Progenitor cell of endocrine pancreas (in vitro differentiated cells): ENCODE data around the gene PTGDS. TPM values are rescaled to one million over a fixed set of nuclear protein-coding genes. Genes with fewer than 3 reads are reported as not detected.

Source experiments
- DNase-seq: peaks from one replicate; pipeline ENCODE4 v3.0.0; 2021; ENCODE audit warnings: low spot score; ENCODE audit not compliant: unreplicated experiment
- H3K27ac Mint-ChIP-seq: 2 replicates; pipeline ENCODE4 v1.8.0; 2021; ENCODE audit warnings: mild to moderate bottlenecking, moderate library complexity, mixed read lengths
- H3K27me3 Mint-ChIP-seq: 2 replicates; pipeline ENCODE4 v1.8.0; 2021; ENCODE audit warnings: mixed read lengths
- H3K36me3 Mint-ChIP-seq: 2 replicates; pipeline ENCODE4 v1.8.0; 2022; ENCODE audit warnings: mixed read lengths; ENCODE audit not compliant: insufficient read depth
- H3K4me1 Mint-ChIP-seq: 2 replicates; pipeline ENCODE4 v1.8.0; 2021; ENCODE audit warnings: low read depth, mixed read lengths
- H3K4me3 Mint-ChIP-seq: 2 replicates; pipeline ENCODE4 v1.8.0; 2021; ENCODE audit warnings: low read depth, mild to moderate bottlenecking, moderate library complexity, mixed read lengths
- H3K9me3 Mint-ChIP-seq: 2 replicates; pipeline ENCODE4 v1.8.0; 2021; ENCODE audit warnings: low read depth, mixed read lengths
- total RNA-seq: library from RNA; stranded (reverse); gene quantifications from 2 replicates; pipeline ENCODE4 v1.2.1, GENCODE V29; 2021
- TF ChIP-seq, protein P1 (sequence below): fragments of 200-600 bp; sonication (generic); IDR thresholded peaks from one replicate; pipeline ENCODE4 v1.5.0; 2021; ENCODE audit warnings: antibody characterized with exemption, mild to moderate bottlenecking; ENCODE audit not compliant: unreplicated experiment

Gene PTGDS
- total RNA-seq, 1 donor from 2014 or later: not detected

DNA sequence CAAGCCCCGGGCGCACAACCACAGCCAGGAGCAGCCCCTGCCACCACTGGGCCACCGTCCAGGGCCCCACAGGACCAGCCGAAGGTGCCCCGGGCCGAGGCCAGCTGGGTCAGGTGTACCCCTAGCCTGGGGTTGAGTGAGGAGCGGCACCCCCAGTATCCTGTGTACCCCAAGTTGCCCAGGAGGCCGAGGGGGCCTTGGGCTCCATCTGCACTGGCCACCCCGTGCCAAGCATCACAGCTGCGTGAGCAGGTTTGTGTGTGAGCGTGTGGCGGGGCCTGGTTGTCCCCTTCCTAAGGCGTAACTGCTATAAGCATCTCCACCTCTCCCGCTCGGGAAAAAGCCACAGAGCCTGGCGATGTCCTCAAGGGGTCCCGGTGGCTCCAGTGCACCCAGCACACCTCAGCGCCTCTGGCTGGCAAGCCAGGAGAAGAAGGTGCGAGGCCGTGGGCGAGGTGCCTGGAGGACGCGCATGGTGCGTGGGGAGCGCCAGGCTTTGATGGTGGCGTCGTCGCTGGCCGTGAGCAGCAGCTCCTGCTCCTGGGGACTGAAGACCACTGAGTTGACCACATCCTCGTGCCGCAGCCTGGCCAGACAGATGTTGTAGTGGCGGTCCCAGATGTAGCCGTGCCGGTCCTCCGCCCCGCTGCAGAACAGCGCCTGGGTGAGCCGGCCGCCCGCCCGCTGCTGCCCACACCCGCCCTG, 36.6 kb upstream of the PTGDS start:
- peaks cover 2% of the 10 kb centered on the region for H3K36me3 Mint-ChIP-seq
- H3K27me3 Mint-ChIP-seq: no peaks in the 10 kb centered on the region
- no peak overlapping the region for H3K4me3 Mint-ChIP-seq
- H3K9me3 Mint-ChIP-seq: no peaks in the 10 kb centered on the region
- H3K4me1 Mint-ChIP-seq: no peaks in the 10 kb centered on the region
- no peak overlapping the region for H3K27ac Mint-ChIP-seq
- TF ChIP-seq, protein P1, sequence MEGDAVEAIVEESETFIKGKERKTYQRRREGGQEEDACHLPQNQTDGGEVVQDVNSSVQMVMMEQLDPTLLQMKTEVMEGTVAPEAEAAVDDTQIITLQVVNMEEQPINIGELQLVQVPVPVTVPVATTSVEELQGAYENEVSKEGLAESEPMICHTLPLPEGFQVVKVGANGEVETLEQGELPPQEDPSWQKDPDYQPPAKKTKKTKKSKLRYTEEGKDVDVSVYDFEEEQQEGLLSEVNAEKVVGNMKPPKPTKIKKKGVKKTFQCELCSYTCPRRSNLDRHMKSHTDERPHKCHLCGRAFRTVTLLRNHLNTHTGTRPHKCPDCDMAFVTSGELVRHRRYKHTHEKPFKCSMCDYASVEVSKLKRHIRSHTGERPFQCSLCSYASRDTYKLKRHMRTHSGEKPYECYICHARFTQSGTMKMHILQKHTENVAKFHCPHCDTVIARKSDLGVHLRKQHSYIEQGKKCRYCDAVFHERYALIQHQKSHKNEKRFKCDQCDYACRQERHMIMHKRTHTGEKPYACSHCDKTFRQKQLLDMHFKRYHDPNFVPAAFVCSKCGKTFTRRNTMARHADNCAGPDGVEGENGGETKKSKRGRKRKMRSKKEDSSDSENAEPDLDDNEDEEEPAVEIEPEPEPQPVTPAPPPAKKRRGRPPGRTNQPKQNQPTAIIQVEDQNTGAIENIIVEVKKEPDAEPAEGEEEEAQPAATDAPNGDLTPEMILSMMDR: no peak
- DNase-seq: no peak

DNA sequence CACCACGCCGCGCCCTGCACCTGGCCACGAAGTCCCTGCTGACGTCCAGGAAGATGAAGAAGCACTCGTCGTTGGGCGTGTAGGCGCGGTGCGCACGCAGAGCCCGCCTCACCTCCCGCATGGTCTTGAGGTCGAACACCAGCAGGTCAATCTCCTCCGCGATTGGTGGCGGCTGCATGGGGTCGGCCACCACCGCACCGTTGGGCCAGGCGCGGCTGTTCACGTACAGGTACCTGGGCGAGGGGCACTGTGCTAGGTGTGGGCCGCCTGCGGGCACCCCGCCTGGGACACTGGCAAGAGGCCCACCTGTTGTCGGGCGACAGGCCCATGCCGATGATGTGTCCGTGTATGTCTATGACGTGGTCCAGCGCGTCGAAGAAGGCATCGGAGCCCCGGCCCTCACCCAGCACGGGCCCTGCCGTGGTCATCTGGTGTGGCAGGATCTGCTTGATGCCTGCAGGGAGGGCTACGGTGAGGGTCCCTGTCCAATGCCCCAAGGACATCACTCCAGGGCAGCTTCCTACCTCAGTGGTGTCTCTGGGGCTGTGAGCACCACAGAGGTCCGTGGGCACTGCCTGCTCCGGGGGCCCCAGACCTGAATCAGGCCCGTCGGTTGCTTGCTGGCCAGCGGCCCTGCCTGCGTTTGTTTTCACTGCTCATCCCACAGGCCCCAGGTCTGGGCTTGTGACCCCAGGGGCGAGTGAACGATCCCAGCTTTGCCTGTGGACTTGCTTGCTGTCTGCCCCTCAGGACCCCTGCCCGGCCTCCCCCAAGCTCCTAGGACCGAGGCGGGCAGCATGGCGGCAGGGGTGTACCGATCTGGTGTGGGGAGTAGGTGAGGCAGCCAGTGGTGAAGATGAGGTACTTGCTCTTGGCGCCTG, 35.8 kb upstream of the PTGDS start:
- no peaks in the 10 kb centered on the region for H3K4me1 Mint-ChIP-seq
- peaks cover 2% of the 10 kb centered on the region for H3K36me3 Mint-ChIP-seq
- no peak overlapping the region for H3K4me3 Mint-ChIP-seq
- no peak for DNase-seq
- TF ChIP-seq, protein P1: no peak
- H3K9me3 Mint-ChIP-seq: no peaks in the 10 kb centered on the region
- H3K27me3 Mint-ChIP-seq: no peaks in the 10 kb centered on the region
- H3K27ac Mint-ChIP-seq: no peak overlapping the region

DNA sequence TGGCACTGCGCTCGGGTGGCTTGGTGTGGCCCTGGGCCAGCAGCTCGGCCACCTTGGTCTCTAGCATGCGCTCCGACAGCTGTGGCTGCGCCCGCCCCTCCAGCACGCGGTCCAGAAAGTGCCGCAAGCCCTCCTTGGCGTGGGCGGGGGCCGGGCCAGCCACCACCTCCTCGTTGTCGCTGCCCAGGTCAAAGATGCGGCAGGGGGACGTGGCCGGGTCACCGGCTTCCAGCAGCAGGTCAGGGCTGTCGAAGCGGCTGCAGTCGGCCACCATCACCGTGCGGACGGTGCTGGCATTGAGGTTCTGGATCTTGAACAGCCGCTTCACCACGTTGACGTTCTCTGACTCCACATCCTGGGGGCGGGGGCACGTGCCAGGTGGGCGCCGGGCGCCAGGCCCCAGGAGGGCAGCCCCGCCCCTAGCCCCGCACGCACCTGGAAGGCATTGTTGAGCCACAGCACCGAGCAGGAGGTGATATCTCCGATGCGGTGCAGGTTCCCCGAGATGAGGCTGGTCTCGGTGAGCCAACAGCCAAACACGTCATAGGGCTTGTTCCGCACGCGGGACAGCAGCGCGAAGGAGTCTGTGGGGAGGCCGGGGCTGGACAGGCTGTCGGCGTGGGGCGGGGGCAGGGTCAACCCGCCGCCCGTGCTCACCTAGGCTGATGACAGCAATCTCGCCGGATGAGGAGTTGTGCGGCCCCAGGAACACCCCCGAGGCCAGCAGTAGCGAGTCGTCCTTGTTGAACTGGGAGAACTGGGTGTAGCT, 35.0 kb upstream of the PTGDS start:
- no peaks in the 10 kb centered on the region for H3K27me3 Mint-ChIP-seq
- H3K27ac Mint-ChIP-seq: no peak overlapping the region
- H3K4me3 Mint-ChIP-seq: peak overlapping the region; percentile 38
- TF ChIP-seq, protein P1: no peak
- peaks cover 2% of the 10 kb centered on the region for H3K36me3 Mint-ChIP-seq
- no peak for DNase-seq
- H3K4me1 Mint-ChIP-seq: no peaks in the 10 kb centered on the region
- no peaks in the 10 kb centered on the region for H3K9me3 Mint-ChIP-seq

DNA sequence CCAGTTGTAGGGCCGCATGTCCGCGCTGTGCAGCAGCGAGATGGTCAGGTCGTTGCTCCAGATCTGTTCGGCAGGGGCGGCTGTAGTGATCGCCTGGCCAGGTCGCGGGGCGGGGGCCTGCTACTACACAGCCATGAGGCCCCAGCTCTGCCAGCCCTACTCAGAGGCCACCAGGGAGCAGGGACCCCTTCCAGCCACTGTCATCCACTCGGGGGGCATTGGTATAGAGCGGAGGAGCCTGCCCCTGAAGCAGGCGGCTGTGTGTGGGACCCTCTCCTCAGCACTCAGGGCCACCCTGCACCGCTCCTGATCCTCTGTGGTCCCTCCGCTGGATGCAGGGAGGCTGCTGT, 34.4 kb upstream of the PTGDS start:
- H3K36me3 Mint-ChIP-seq: peaks cover 2% of the 10 kb centered on the region
- no peak overlapping the region for H3K27ac Mint-ChIP-seq
- no peaks in the 10 kb centered on the region for H3K4me1 Mint-ChIP-seq
- peak overlapping the region; percentile 64 for H3K4me3 Mint-ChIP-seq
- H3K27me3 Mint-ChIP-seq: no peaks in the 10 kb centered on the region
- H3K9me3 Mint-ChIP-seq: no peaks in the 10 kb centered on the region
- TF ChIP-seq, protein P1: no peak
- no peak for DNase-seq
